ENCODE measurements around the gene KDF1.

DNA sequence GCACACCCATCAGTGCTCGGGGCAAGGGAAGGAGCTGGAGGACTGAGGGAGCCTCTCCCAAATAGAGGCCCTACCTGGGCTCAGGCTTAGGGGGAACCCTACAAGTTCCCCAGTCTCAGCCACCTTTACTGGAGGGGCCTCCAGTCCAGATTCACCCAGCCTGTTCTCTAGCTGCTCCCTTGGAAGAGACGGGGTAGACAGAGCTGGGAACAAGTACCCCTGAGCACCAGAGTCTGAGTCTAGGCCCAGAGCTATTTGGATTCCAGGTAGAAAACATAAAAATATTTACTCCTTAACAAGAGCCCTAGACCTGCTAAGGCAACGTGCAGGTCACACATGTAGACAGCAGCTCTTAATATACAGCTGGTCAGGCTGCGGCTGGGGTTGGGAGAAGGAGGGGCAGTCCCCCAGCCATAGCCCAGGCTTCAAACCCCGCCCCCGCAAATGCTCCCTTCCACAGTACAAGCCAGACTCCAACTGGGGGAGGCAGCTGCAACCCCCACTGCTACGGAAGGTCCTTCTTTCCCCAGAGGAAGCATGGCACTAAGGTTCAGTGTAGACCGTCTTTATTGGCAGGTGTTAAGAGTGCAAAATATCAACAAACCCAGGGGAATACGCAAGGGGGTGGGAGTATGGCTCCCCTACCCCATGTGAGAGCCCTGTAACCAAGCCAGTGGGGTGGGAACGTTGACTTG, 44.4 kb upstream of the KDF1 start:
- TF ChIP-seq POLR2A (IDR thresholded peaks at IDR 0.05), result no peak
- TF ChIP-seq, protein P1, sequence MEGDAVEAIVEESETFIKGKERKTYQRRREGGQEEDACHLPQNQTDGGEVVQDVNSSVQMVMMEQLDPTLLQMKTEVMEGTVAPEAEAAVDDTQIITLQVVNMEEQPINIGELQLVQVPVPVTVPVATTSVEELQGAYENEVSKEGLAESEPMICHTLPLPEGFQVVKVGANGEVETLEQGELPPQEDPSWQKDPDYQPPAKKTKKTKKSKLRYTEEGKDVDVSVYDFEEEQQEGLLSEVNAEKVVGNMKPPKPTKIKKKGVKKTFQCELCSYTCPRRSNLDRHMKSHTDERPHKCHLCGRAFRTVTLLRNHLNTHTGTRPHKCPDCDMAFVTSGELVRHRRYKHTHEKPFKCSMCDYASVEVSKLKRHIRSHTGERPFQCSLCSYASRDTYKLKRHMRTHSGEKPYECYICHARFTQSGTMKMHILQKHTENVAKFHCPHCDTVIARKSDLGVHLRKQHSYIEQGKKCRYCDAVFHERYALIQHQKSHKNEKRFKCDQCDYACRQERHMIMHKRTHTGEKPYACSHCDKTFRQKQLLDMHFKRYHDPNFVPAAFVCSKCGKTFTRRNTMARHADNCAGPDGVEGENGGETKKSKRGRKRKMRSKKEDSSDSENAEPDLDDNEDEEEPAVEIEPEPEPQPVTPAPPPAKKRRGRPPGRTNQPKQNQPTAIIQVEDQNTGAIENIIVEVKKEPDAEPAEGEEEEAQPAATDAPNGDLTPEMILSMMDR (IDR thresholded peaks at IDR 0.05 in 4 of 5, conservative IDR thresholded peaks at IDR 0.05 in 1 of 5), result no peak

All from gastrocnemius medialis (tissue), 4 donors.